ENCODE results near the gene SLC47A2. TPM values are rescaled to one million over a fixed set of nuclear protein-coding genes. Genes with fewer than 3 reads are reported as not detected.

The SLC47A2 gene
- total and polyA plus RNA-seq, 9 of the 15 experiments (the other 6 are each of a cell fraction or from before 2014, with no cell fraction given) = not detected

DNA sequence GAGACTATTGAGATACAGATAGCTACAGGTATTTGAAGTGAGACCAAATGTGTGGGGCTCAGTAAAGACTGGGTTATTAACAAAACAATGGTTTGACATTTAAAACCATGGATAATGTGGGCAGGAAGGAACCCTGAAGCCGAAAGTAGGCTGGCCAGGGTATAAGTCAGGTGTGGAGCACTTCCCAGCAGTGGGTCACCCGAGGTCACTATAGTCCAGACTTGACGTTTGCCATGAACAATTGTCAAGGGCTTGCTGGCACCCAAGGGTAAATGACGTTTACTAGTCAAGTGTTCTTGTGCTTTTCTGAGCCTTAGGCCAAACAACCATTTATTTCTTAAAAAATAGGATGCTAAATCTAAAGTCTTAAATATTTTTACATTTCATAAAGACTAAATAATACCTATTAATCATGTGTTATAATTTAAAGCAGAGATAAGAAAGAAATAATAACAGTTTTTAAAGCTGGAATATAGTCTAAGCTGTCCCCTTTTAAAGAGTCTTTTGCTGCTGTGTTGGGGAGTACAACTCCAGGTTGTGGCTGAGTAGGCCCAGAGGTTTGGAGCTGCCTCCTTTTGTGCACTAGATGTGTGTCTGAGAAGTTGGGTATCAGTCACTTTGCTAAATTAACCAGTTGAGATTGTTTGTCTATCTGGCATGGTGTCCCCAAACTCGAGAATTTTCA, 52.1 kb downstream of the SLC47A2 start (continued):
- TF ChIP-seq HMGN3 (IDR thresholded peaks at IDR 0.05; ENCODE audit: borderline replicate concordance, extremely low read depth, insufficient read length, low read depth, low read length) = no peak
- TF ChIP-seq TCF7L2 (IDR thresholded peaks at IDR 0.05; ENCODE audit: low read depth, low read length) = no peak
- TF ChIP-seq, protein P1, sequence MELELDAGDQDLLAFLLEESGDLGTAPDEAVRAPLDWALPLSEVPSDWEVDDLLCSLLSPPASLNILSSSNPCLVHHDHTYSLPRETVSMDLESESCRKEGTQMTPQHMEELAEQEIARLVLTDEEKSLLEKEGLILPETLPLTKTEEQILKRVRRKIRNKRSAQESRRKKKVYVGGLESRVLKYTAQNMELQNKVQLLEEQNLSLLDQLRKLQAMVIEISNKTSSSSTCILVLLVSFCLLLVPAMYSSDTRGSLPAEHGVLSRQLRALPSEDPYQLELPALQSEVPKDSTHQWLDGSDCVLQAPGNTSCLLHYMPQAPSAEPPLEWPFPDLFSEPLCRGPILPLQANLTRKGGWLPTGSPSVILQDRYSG (tag; conservative IDR thresholded peaks at IDR 0.05; ENCODE audit: low read depth) = no peak
- TF ChIP-seq ZNF586 (CRISPR knock-in tag; conservative IDR thresholded peaks at IDR 0.05) = no peak
- TF ChIP-seq ARID3B (CRISPR knock-in tag; IDR thresholded peaks at IDR 0.05; ENCODE audit: borderline replicate concordance) = no peak
- TF ChIP-seq, protein P2, sequence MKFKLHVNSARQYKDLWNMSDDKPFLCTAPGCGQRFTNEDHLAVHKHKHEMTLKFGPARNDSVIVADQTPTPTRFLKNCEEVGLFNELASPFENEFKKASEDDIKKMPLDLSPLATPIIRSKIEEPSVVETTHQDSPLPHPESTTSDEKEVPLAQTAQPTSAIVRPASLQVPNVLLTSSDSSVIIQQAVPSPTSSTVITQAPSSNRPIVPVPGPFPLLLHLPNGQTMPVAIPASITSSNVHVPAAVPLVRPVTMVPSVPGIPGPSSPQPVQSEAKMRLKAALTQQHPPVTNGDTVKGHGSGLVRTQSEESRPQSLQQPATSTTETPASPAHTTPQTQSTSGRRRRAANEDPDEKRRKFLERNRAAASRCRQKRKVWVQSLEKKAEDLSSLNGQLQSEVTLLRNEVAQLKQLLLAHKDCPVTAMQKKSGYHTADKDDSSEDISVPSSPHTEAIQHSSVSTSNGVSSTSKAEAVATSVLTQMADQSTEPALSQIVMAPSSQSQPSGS (CRISPR knock-in tag; IDR thresholded peaks at IDR 0.05) = no peak
- TF ChIP-seq ZNF431 (CRISPR knock-in tag; IDR thresholded peaks at IDR 0.05) = no peak
- no peak for TF ChIP-seq ZNF785 (CRISPR knock-in tag; IDR thresholded peaks at IDR 0.05)
- no peak for TF ChIP-seq PHF8 (IDR thresholded peaks at IDR 0.05; ENCODE audit: borderline replicate concordance, low read length)
- no peak for TF ChIP-seq ZNF41 (CRISPR knock-in tag; conservative IDR thresholded peaks at IDR 0.05)
- no peak for TF ChIP-seq DDX20 (tag; IDR thresholded peaks at IDR 0.05; ENCODE audit: low read depth)
- TF ChIP-seq THRAP3 (IDR thresholded peaks at IDR 0.05; ENCODE audit: borderline replicate concordance) = no peak
